ENCODE data around the gene GMFB.

Gene GMFB

GRCh38 chr14:54425537-54426274 is 63.1 kb downstream of the GMFB start:
- DNase-seq (ENCODE audit: low spot score) = no peak

GRCh38 chr14:54425068-54425467 is 63.7 kb downstream of the GMFB start:
- DNase-seq (ENCODE audit: low spot score) = no peak
